ENCODE results near the gene RING1. TPM values are rescaled to one million over a fixed set of nuclear protein-coding genes. Genes with fewer than 3 reads are reported as not detected.

The RING1 gene
- total RNA-seq, 3 donors from 2014 or later (not counting 1 experiment from before 2014, with no cell fraction given) = 34.5 to 40.3 (median 36.5) TPM

GRCh38 chr6:33181141-33181540, 27.2 kb upstream of the RING1 start:
- Histone ChIP-seq H3K9me3 (ENCODE audit: control insufficient read depth, insufficient read depth, low read length) (peaks cover 3% of the 10 kb centered on the region), H3K36me3 (ENCODE audit: control insufficient read depth, insufficient read depth, low read length) (no peaks in the 10 kb centered on the region), H3K4me3 (ENCODE audit: low read length) (no peak overlapping the region), H3K27ac (ENCODE audit: low read length) (no peak overlapping the region), H3K27me3 (ENCODE audit: control insufficient read depth, insufficient read depth, low read length) (peaks cover 7% of the 10 kb centered on the region), H3K4me1 (ENCODE audit: control insufficient read depth, insufficient read depth, low read length) (peaks cover 14% of the 10 kb centered on the region)
- ATAC-seq = no peak
- WGBS (ENCODE audit: insufficient coverage) = 93% methylated on average over 6 of the region's 7 CpGs
- intact Hi-C loops (cut with micrococcal nuclease) = no loop called here
- Mint-ChIP-seq H3K4me1 (peaks cover 15 to 24% of the 10 kb centered on the region in 2 donors), H3K36me3 (peaks cover 13% of the 10 kb centered on the region), H3K27me3 (ENCODE audit: low read depth in 2 of 2) (peaks cover 7 to 16% of the 10 kb centered on the region in 2 donors), H3K9me3 (peaks cover 8 to 11% of the 10 kb centered on the region in 2 donors), H3K27ac (peak overlapping the region; percentile 23 to 42), H3K4me3 (no peak overlapping the region)
- no peak for DNase-seq
- TF ChIP-seq, protein P1, sequence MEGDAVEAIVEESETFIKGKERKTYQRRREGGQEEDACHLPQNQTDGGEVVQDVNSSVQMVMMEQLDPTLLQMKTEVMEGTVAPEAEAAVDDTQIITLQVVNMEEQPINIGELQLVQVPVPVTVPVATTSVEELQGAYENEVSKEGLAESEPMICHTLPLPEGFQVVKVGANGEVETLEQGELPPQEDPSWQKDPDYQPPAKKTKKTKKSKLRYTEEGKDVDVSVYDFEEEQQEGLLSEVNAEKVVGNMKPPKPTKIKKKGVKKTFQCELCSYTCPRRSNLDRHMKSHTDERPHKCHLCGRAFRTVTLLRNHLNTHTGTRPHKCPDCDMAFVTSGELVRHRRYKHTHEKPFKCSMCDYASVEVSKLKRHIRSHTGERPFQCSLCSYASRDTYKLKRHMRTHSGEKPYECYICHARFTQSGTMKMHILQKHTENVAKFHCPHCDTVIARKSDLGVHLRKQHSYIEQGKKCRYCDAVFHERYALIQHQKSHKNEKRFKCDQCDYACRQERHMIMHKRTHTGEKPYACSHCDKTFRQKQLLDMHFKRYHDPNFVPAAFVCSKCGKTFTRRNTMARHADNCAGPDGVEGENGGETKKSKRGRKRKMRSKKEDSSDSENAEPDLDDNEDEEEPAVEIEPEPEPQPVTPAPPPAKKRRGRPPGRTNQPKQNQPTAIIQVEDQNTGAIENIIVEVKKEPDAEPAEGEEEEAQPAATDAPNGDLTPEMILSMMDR (IDR thresholded peaks at IDR 0.05) = no peak

DNA sequence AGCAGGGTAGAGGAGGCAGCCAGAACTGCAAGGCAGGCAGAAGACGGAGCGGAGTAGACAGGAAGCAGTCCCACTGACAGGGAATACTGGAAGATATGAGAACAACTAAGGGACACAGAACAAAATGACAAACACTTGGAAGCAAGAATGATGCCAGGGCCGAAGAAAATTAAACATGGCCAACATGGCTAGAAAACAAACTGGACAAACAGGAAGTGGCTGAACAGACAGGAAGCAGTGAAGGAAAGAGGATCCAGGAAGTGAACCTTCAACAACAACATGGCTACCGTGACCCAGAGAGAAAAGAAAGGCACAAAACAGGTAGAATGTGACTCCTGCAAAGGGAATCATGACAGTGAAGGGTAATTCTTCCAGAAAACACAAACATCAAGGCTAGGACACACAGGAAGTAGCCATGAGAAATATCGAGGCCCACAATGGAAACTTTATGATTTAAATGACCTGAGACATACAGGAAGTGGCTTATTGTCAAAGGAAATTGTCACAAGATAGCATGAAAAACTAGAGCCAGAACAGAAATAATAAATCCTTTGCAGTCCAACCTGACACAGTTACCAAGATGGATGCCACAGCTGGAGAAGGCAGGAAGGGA, 25.1 kb upstream of the RING1 start:
- peaks cover 8 to 11% of the 10 kb centered on the region in 2 donors for H3K9me3 Mint-ChIP-seq
- H3K27me3 ChIP-seq (ENCODE audit: control insufficient read depth, insufficient read depth, low read length) = peaks cover 7% of the 10 kb centered on the region
- peaks cover 3% of the 10 kb centered on the region for H3K9me3 ChIP-seq (ENCODE audit: control insufficient read depth, insufficient read depth, low read length)
- peaks cover 11 to 22% of the 10 kb centered on the region in 2 donors for H3K27me3 Mint-ChIP-seq (ENCODE audit: low read depth in 2 of 2)
- peak overlapping the region; percentile 83 to 90 for H3K27ac Mint-ChIP-seq
- H3K4me3 Mint-ChIP-seq = peak overlapping the region; percentile 64
- peak overlapping the region; percentile 52 for H3K27ac ChIP-seq (ENCODE audit: low read length)
- H3K4me1 ChIP-seq (ENCODE audit: control insufficient read depth, insufficient read depth, low read length) = peaks cover 14% of the 10 kb centered on the region
- WGBS (ENCODE audit: insufficient coverage) = 66% methylated on average over 5 of the region's 5 CpGs
- intact Hi-C loops (cut with micrococcal nuclease) = no loop called here
- peak; percentile 37 to 78 (median 57) for ATAC-seq
- no peaks in the 10 kb centered on the region for H3K36me3 ChIP-seq (ENCODE audit: control insufficient read depth, insufficient read depth, low read length)
- TF ChIP-seq, protein P1 (IDR thresholded peaks at IDR 0.05) = no peak
- no peak overlapping the region for H3K4me3 ChIP-seq (ENCODE audit: low read length)
- peaks cover 13% of the 10 kb centered on the region for H3K36me3 Mint-ChIP-seq
- peak in 1 of 2 donors; percentile 35 for DNase-seq
- peaks cover 15 to 24% of the 10 kb centered on the region in 2 donors for H3K4me1 Mint-ChIP-seq

DNA sequence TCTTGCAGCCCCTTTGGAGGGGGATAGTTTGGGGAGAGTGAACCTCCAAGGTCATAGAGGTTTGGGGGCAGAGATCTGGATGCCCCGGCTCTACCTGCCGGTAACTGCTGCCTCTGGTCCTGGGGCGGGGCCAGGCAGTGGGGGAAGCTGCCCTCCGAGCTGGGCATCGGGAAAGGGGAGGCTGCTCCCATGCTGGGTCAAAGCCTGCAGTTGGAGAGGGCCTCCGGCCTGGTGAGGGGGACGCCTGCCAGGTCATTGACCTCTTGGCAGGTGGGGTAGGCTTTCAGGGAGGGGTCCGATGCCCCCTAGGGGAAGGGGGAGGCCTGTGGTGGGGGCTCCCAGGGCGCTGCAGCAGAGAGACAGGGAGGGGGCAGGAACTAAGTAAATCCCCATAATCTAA, 23.1 kb upstream of the RING1 start:
- no peak for DNase-seq
- peaks cover 14% of the 10 kb centered on the region for H3K4me1 ChIP-seq (ENCODE audit: control insufficient read depth, insufficient read depth, low read length)
- H3K4me3 ChIP-seq (ENCODE audit: low read length) = no peak overlapping the region
- 93% methylated on average over 8 of the region's 9 CpGs for WGBS (ENCODE audit: insufficient coverage)
- Mint-ChIP-seq H3K27ac (no peak overlapping the region), H3K4me1 (peaks cover 15 to 24% of the 10 kb centered on the region in 2 donors), H3K4me3 (no peak overlapping the region), H3K36me3 (peaks cover 13% of the 10 kb centered on the region), H3K9me3 (peaks cover 8 to 11% of the 10 kb centered on the region in 2 donors), H3K27me3 (ENCODE audit: low read depth in 2 of 2) (peaks cover 25 to 31% of the 10 kb centered on the region in 2 donors)
- intact Hi-C loops (cut with micrococcal nuclease) = no loop called here
- ATAC-seq = no peak
- TF ChIP-seq, protein P1 (IDR thresholded peaks at IDR 0.05) = no peak
- no peaks in the 10 kb centered on the region for H3K36me3 ChIP-seq (ENCODE audit: control insufficient read depth, insufficient read depth, low read length)
- H3K9me3 ChIP-seq (ENCODE audit: control insufficient read depth, insufficient read depth, low read length) = peaks cover 3% of the 10 kb centered on the region
- H3K27me3 ChIP-seq (ENCODE audit: control insufficient read depth, insufficient read depth, low read length) = peaks cover 8% of the 10 kb centered on the region
- no peak overlapping the region for H3K27ac ChIP-seq (ENCODE audit: low read length)

All from natural killer cell (primary cell).